HG03139 (cell line): ENCODE measurements around the gene TTYH3.

Experiments
- ATAC-seq: cut with Tn5 transposase; IDR thresholded peaks from one replicate; pipeline ENCODE4 v1.9.1; 2021; ENCODE audit not compliant: unreplicated experiment

The TTYH3 gene

DNA sequence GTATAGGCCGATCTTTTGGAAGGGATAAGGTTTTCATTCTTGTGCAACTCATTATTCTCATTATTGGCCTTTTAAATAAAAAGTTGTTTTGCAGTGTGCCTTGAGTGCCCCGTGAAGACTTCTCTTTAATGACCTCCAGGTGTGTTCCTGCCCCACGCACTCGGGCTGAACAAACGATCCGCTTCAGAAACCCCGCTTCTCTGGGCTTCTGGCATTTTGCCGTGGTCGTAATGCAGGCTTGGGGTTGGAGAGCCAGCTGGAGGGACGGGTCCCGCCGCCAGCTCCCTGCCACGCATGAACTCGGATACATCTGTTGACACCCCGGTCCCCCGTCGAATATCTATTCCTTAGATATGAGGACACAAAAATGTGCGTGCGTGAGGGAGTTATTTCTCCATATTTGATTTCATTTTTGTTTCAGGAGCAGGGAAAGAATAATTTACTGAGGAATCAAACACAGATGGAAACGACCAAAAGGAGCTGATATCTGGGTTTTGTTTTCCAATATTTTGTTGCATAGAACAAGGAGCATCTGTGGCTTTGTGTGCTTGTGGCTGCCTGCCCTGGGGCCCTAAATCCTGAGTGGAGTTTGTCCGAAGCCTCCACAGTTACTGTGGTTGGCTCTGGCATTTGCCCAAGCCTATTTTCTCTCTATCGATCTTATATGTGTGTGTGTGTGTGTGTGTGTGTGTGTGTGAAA is 17.0 kb upstream of the TTYH3 start:
- no peak for ATAC-seq

DNA sequence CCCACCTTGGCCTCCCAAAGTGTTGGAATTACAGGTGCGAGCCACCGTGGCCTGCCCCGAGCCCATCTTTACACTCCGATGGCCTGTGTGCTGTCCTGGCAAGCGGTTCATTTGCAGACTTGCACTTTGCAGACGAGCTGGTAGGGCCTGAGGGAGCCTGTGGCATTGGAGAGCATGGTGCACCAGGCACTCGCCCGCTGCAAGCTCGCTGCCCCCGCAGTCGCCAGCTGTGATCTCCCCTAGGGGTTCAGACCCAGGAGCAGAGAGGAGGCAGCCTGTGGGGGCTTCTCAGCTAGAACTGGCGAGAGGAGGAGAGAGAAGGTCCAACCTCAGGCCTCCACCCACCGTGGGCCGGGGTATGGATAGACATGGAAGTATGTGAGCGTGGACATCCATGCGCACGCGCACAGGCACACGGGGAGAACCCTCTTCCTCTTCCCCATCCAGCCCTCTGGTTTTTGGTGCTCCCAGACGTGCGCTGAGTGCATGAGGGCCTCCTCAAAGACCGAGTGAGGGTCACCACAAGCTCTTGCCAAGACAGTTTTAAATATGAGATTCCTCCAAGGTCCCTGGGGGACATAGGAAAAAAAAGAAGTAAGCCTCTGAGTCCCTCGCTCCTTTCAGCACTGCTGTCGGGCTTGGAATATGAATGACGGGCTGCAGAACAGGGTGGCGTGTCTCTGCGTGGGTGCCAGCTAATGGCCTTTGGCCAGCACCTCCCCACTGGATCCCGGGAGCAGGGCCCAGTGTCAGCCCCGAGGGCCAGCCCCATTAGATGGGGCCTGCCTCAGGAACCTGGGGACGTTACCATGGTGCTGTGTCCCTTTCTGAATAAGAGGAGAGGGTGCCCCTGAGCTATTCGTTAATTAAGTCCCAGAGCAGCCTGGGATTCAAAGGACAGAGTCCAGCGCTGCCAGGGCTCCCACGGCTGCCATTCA is 15.1 kb upstream of the TTYH3 start:
- no peak for ATAC-seq

DNA sequence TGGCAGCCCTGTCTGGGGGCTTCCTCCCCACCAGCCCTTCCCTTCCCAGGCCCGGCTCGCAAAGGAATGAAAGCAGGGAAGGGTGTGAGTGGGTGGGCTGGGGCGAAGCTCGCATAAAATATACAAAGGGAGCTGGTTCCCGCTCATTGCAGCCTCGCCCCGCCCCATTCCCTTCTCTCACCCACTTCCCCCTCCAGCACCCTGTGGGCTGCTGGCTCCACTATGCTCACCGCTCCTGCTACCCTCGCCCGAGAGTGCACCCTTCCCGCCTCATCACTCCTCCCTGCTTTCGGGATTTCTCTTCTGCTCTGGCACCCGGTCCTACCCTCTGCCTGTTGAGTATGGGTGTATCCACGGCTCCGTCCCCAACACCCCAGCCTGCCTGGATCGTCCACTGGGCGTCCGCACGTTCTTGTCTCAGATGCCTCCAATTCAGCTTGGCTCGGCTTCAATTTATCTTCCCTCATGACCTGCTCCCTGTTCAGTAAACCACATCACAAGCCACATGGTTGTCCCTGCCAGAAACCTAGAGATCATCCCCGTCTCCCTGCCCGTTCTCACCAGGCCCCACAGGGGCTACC is 14.4 kb upstream of the TTYH3 start:
- no peak for ATAC-seq

DNA sequence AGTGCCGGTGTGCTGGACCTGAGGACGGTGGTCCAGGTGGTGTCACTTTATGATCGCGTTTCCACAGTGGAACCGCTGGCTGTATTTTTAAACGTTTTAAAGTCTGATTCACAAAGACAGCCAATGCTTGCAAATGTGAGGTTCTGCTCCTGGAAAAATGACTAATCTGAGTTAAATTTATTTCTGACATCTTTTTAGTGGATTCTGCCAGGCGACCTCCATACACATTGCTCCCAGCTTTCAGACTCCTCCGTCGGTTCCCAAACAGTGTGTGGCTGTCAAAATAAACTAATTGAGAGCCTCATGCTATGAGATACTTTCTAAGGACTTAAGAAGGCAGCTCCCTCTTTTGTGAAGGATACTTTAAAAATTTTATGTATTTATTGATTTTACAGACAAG is 12.7 kb upstream of the TTYH3 start:
- ATAC-seq, result no peak

DNA sequence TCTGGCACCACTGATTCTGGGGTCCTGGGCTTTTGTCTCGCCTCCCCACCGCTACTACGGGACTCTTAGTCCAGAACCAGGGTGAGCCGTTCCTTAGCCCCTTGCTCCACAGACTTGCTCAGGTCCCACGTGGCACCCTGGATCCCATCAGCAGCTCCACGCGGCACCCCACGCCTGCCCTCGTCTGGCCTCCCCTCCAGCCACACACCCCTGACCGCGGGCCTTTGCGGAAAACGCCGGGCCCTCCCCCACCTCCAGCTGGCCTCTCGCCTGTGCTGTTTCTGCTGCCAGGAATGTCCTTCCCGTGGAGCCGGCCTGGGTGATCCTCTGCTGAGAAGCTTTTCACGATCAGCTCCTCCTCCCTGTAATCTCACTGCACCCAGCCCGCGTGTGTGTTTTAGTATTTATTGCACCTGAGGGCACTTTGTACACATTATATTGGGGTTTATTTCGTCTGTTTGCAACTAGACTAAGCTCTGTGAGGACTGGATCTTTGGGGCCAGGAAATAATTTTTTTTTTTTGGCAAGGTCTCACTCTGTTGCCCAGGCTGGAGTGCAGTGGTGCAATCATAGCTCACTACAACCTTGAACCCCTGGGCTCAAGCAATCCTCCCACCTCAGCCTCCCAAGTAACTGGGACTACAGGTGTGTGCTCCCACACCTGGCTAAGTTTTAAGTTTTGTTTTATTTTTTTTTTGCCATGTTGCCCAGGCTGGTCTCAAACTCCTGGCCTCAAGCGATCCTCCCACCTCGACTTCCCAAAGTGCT is 10.5 kb upstream of the TTYH3 start:
- no peak for ATAC-seq

DNA sequence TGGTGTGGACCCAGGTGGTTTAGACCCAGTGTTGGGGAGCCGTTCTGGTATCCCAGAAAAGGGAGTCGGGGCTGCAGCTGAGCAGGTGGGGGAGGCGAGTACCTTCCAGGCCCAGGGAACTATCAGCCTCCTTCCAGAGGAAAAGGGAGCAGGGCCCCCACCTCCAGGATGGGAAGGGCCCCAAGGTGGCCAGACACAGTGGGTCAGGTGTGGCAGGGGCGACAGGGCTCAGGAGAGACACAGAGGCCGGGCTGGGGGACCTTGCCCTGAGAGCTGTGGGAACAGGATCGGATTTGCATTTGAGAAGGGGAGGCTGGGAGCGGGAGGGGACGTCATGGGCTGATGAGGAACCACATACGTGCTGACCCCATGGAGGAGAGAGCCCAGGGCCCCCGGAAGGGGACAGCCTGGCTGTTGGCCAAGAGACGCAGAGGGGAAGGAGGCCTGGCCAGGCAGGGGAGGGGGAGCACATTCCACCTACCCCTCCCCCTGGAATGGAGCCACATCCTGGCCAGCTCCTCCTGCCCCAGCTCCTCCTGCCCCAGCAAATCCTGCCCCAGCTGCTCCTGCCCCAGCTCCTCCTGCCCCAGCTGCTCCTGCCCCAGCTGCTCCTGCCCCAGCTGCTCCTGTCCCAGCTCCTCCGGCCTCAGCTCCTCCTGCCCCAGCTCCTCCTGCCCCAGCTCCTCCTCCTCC is 9.7 kb upstream of the TTYH3 start:
- no peak for ATAC-seq

DNA sequence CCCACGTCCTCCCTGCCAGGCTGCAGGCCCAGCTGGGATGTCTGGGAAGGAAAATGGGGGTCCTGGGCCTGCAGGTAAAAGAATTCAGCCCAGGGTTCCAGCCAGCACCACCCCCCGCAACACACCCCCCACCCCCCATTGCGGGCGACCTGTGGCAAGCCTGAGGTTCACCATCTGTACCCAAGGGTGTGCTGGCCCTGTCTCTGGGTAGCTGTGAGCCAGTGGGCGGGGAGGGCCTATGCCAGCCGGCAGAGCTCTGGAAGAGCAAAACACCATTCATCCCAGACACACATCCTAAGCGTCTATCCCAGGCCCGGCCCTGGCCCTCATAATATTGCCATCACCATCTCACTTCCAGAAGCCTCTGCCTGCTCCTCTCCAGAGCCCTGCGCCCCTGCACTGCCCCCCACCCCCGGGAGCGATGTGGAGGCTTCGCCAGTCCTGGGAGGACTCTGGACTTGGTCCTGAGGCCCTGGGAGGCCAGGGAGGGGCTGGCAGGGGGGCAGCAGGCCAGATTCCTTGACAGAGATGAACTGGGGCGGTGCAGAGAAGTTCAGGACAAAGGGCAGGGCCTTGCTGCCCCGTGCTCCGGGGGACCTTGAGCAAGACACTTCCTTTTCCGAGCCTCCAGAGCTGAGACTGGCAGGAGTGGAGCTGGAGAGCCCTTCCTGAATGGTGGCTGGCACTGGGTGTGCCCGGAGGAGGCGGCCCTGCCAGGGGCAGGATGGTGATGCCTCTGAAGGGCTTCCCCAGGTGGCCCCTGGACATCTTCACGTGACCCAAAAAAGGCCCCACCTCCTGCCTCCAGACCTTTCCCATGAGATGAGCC is 8.7 kb upstream of the TTYH3 start:
- no peak for ATAC-seq

DNA sequence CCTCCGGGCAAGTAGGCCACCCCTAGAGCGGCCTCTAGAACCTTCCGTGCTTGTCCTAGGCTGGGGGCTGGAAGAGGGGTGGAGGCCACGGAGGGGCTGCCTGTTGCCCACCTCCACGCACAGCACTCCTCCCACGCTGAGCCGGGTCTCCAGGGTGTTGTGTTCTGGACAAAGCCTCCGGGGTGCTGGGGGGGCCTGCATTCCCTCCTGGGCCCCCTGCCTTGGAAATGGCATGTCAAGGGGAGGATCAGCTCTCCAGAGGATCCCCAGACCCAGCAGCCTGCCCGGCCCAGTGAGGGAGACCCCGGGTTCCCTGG is 8.1 kb upstream of the TTYH3 start:
- no peak for ATAC-seq

DNA sequence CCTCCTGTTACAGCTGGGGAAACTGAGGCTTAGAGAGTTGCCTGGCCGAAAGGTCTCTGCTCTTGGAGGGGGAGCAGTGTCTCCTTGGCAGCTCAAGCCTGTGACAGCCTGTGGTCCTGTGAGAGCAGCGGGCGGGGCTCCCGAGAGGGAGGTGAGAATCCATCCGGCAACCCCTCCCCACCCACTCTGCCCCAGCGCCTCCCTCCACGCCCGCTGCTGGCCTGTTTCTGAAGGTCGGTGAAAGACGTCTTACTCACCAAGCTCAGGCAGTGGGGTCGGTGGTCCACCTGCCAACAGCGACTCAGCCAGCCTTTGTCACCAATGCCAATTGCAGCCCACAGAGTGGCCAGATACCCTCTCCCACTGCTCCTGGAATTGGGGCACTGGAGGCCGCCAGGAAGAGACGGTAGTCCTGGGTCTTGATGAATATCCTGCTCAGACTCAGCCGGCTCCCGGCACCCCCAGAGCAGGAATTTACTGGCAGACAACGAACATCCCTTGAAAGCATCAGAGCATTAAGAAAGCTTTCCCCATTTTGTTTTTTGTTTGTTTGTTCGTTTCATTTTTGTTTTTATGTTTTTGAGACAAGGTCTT is 7.4 kb upstream of the TTYH3 start:
- ATAC-seq, result no peak

DNA sequence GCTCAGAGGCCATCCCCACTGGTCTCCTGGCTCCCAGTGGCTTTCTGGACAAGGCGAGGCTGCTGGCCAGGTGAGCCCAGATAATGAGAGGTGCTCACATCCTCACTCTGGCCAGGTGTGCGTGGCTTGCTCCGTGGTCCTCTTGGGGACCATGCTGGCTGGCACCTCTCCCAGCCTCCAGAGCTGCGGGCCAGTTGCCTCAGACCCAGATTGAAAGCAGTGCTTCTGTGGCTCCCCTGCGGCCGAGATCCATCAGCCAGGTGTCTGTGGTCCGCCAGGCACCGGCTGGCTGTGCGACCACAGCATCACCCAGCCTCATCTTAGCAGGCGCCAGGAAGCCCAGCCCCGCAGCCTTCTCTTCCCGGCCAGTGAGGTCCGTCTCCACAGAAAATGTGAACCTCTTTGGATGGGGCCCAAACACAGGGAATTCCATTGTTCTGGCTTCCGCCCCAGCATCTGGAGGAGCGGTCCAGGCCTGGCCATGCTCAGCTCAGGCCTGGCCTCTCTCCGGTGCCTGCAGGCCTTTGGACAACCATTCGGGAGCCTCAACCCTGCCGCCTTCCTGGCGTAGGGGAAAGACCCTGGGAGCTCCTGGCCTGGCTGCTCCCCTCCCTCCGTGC is 5.2 kb upstream of the TTYH3 start:
- no peak for ATAC-seq

DNA sequence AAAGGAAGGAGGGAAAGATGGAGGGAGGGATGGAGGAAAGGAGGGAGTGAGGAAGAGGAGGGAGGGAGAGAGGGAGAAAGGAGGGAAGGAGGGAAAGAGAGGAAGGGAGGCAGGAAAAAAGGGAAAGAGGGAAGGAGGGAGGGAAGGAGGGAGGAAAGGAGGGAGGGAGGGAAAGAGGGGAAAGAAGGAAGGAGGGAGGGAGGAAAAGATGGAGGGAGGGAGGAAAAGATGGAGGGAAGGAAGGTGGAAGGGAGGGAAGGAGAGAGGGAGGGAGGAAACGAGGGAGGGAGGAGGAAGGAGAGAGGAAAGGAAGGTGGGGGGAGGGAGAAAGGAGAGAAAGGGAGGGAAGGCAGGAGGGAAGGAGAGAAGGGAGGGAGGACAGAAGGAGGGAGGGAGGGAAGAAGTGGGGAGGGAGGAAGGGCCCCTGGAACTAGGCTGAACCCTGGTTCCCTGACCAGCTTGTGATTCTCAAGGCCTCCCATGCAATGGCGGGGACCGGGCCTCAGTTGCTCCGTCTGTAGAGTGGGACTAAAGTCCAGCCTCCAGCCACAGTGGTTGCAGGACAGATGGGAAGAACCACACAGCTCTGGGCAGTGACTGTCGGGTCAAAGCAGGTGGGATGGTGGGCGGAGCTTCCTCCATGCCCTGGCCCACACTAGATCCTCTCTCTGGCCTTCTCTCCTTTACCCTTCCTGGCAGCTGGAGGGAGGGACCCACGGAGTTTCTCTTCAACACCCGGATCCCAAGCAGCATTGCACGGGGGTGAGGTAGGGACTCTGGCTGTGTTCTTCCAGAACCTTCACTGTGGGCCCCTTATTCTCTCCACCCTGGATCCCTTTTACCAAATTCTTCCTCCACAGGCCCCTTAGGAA is 4.3 kb upstream of the TTYH3 start:
- ATAC-seq, result no peak

DNA sequence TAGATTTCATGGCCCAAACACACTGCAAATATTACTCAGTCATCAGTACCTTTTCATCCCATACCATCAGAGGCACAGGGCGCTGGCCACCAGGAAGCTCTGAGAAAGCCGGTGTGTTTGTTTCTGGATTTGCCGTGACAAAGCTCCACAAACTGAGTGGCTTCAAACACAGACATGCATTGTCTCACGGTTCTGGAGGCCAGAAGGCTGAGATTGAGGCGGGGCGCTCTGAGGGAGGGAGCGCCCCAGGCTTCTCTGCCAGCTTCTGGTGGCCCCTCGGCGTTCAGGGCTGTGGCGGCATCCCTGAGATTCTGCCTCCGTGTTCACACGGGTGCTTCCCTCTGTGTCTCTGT is 3.7 kb upstream of the TTYH3 start:
- ATAC-seq, result no peak

DNA sequence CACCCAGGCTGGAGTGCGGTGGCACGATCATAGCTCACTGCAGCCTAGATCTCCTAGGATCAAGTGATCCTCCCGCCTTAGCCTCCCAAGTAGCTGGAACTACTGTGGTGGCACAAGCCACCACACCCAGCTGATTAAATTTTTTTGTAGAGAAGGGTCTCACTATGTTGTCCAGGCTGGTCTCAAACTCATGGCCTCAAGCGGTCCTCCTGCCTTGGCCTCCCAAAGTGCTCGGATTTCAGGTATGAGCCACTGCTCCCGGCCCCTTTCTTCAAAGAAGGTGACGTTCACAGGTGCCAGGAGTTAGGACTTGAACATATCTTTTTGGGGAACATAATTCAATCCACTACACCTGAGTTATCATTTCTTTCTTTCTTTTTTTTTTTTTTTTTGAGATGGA is 2.9 kb upstream of the TTYH3 start:
- ATAC-seq, result no peak

DNA sequence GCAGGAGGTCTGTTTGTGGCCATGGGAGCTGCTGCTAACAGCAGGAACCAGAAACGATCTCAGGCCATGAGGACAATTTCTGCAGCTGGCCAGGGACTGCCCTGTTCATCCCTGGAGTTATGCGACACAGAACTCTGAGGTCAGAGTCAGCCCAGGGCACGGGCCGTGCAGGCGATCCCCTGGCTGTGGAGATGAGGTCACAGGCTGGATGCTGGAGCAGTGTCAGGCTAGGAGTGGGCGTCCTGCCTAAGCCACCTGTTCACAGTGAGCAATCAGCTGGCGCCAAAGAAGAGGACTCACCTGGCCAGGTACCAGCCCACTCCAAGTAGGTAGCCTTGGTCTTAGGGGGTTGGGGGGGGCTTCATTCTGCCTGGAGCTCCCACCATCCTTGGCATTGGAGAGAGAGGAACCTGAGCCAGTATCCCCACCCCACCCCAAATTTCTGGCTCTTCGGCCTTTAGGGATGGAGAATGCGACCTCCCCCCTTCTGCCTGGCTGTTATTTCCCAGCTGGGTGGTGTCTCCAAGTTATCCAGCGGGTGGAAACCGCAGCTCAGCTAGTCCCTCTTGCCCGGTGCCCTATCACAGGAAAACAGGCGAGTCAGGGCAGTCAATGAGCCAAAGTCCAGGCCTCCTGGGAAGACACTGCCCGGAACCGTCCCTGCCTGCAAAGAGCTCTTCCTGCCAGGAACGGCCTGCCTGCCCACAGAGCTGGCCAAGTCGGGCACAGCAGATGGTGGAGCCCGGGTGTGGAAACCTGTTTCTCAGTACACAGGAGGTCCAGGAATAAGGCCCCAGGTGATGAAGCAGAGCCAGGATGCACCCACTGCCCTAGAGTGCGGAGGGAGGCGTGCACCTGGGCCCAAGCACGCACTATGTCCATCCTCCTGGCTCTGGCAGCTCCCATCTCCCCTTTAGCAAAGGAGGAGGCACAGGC is 1.8 kb upstream of the TTYH3 start:
- ATAC-seq, result no peak

DNA sequence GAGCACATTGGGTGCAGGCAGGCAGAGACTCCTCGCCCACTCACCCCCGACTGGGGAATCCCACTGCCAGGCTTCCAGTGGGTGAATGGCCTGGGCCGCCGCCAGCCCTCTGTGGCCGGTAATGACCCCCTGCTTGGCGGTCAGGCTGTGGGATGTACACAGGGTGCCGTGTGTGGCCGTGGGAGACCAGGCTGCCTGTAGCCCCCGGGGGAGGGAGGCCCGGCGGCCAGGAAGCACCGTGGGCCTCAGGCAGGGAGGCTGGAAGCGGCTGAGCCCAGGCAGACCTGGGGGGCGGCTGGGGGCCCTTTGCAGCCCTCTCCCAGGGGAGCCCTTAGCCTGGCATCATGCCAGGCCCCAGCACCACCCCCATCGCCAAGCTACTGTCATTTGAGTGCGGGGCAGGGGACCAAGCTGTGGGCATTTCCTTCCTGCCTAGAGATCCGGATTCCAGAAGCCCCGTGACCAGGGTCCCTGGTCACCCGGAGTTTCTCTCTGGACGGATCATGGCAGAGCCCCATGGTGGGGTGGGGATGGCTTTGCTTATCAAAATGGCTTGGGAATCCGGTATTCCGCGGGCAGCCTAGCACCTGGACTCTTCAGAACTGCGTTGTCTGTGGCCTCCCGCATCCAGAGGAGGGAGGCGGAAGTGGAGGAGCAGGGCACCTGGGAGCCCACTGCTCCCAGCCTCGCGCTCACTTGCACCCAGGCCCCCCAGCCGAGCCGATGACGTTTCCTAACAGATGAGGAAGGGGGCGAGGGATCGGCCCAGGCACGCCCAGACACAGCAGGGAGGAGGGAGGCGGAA is 1.1 kb downstream of the TTYH3 start:
- ATAC-seq, result no peak

DNA sequence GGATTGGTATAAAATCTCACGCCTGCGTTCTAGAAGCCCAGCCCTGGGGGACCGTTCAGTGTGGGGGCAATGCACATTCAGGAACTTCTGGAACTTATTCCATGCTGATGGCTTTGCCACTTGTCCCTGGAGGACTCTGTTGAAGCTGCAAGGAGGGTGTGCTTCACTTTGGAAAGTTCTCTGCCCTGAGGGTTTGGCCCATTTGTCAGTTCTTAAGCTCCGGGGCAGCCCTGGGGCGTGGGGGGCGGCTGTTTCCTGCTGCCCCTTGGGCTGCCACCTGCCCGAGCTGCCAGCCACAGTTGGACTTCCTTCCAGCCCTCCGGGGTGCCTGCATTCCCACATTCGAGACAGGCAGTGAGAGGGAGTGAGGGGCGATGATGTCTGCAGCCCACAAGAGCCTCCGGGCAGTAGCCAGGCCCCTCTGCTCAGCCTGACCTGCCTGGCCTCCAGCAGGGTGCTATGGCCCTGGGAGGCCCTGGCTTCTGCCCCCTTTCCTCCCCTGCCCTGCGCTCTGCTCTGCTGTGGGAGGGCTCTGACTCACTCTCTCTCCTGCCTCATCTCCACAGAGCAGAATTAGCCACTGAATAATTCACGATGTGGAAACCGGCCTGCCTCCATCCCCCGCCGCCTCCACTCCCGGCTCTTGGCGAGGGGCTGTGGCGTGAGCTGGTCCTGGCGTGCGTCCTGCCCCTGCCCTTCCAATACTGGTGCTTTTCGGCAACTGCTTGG is 1.9 kb downstream of the TTYH3 start:
- no peak for ATAC-seq
